Measurements from ENCODE around the gene CEACAM18.
A peak's percentile ranks its signal among the peaks of the same experiment; 100 is the strongest.
"Not testable (repeated sequence)": the region's sequence is repeated elsewhere in the genome, so short reads cannot be mapped to it uniquely, and the experiment has no call there.

CEACAM18 gene

DNA sequence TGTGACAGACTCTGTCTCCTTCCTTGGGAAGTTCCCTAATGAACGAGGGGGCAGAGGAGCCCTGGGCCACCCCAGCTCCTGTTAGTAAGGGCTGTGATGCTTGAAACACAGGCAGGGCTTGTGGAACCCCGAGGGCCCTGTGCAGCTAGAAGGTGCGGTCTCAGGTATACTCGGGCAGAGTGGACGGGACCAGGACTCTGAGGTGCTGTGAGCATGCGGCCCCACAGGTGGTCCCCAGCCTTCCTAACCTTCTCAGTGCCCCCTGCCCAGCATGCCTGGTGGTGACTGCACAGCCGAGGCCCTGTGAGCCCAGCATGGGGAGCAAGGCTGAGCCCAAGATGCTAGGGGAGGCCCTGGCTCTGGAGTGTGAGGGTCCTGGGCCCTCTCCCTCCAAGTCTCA, 16.1 kb upstream of the CEACAM18 start:
- no peak for DNase-seq

DNA sequence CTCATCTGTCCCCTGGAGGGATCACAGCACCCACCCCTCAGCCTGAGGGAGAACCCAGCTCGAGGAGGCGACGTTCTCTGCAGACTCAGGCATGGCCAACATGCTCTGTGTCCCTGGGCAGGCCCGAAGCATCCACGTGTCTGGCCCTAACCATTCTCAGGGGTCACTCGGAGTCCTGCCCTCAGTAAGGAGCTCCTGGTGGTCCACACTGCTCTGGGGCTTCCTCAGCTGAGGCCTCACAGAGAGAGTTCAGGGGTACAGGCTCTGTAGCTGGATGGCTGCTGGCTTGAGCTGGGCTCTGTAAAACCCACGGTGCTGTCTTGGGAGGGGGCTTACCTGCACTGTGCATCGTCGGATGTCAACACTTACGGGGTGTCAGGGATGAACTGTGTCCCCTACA, 15.7 kb upstream of the CEACAM18 start:
- no peak for DNase-seq

DNA sequence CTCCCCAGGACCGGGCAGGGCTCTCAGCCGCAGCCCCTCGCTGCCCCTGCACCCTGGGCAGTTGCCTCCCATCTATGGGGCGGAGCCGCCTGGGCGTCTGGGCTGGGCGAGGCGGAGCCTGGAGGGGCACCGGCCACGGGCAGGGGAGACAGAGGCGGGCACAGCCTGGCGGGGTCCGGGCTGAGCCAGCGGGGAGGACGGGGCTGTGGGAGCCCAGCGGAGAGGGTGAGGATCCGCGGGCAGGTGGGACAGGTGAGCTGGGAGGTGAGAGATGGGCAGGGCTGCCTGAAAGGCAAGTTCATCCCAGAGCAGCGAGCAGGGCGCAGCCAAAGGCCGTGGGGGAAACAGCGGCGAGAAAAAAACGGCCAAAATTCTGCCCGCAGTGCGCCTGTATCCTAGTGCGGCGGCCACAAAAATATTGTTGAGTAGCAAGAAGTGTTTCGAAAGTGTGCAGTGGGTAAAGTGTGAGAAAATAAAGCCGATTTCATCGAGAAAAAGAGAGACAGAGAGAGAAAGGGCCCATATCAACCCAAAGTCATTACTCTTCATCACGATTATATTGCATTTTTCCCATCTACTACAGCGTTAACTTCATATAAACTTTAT, 14.3 kb upstream of the CEACAM18 start:
- DNase-seq, result not testable (repeated sequence)

DNA sequence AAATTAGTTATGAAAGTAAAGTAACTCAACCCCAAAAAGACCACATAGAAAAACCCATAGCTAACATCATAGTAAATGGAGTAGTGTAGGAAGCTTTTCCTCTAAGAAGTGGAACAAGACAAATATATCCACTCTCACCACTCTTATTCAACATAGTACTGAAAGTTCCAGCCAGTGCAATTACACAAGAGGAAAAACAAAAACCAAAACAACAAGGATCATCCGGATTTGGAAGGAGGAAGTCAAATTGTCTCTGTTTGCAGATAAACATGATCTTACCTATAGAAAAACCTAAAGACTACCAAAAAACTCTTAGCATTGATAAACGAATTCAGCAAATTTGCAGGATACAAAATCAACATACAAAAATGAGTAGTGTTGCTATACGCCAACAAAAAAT, 11.6 kb upstream of the CEACAM18 start:
- DNase-seq, result no peak

DNA sequence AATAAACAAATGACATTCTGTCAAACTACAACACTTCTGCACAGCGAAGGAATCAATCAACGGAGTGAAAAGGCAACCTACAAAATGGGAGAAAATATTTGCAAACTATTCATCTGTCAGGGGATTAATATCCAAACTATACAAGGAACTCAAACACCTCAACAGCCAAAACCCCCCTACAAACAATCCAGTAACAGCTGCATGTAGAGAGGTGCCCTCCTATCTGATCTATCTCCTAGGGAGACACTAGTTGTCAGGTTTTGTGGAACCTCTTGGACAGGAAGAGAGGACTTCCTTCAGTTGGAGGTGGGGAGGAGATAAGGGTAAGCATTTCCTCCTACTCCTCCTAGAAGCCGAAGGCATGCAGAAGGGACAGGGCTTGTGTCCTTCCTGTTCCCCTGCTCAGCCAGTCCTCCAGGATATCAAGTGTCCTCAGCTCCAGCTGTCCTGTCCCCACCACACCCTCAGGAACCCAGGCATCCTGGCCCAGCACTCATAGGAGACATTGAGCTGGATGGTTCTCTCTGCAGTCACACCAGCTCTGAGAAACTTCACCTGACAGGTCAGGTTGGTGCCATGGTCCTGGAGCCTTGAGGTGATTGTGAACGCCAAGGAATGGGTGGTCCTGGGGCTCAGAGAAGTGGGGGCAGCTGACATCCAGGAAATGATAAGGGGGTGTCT, 10.3 kb upstream of the CEACAM18 start:
- DNase-seq, result no peak

DNA sequence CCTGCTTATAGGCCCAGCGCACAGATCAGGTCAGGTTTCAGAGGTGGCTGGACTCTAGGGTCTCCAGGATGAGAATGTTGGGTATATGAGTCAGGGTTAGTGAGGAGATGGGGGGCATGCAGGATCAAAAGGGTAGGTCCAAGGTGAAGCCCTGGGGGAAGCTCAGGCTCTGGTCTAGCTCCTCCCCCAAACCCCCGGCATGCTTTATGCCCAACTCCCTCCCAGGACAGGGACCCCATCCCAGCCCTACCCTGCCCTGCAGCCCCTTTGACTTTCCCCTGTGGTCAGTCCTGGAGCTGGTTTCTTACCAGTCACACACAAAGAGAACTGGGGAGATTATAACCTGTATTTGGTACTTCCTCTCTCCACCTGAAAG, 9.8 kb upstream of the CEACAM18 start:
- DNase-seq, result no peak

DNA sequence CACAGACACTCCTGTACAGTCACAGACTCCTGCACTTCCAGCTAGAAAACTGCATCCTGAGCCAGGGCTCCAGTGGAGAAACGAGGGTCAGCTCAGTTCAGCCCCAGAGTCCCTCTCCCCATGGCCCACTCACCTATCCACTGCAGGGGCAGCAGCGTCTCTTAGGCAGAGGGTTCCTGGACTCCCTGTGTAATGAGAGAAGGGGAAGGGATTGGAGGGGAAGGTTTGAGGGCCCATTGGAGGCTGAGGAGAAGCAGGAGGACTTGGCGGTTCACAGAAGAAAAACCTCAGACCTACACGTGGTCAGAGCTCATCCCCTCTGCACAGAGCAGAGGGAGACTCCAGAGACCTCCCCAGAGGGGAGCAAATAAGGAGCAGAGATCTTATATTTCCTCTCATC, 9.2 kb upstream of the CEACAM18 start:
- no peak for DNase-seq

DNA sequence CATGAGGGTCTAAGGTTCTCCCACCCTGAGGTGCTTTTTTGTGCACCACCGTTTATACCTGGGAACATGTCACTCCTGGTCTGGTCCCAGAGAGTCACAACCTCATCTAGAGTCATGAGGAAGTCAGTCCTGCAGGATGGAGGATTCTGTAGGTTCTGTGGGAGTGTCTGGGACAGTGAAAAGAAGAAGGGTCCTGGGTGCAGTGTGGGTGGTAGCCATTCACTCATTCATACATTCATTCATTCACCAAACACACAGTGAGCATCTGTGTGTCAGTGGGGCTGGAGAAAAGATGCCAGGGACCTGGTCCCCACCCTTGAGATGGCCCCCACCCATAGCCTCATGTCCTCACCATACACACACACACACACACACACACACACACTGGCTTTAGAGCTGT, 8.7 kb upstream of the CEACAM18 start:
- no peak for DNase-seq

DNA sequence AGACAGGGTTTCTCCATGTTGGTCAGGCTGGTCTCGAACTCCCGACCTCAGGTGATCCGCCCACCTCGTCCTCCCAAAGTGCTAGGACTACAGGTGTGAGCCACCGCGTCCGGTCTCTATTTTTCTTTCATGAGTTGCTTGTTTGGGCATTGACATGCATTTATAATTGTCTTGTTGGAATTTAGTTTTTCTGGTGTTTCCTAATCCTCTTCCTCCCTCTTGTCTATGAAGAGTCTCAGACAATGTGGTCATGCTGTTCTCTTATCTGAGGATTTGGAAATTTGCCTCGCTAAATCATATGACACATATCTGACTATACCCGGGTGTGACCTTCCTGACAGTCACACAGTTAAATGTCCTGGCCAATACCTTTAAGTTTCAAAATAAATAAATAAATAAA, 7.4 kb upstream of the CEACAM18 start:
- no peak for DNase-seq

DNA sequence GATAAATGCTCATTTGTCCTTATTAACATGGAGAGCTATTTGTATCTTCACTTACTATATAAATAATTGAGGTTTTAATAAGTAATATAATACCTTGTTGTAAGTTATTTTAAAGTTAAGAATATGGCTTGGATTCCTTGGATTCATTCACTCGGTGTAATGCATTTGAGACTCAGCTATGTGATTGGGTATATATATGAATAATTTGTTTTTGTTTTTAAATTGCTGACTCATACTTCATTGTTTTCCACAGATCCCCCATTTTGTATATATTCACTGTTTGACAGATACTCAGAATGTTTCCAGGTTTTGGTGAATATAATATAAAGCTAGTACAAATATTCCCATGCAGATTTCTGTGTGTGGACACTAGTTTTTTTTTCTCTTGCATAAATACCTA, 6.8 kb upstream of the CEACAM18 start:
- DNase-seq, result no peak

DNA sequence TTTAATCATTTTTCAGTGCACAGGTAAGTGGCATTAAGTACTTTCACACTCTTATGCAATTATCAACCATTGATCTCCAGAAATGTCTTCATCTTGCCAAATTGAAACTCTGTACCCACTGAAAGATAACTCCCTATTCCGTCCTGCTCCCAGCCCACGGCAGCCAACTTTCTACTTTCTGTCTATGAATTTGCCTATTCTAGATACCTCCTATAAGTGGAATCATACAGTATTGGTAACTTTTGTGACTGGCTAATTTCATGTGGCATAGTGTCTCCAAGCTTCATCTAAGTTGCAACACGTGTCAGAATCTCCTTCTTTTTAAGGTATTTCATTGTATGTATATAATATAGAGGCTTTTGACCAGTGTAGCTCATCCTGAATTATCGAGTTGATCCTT, 5.7 kb upstream of the CEACAM18 start:
- peak; percentile 36 for DNase-seq

DNA sequence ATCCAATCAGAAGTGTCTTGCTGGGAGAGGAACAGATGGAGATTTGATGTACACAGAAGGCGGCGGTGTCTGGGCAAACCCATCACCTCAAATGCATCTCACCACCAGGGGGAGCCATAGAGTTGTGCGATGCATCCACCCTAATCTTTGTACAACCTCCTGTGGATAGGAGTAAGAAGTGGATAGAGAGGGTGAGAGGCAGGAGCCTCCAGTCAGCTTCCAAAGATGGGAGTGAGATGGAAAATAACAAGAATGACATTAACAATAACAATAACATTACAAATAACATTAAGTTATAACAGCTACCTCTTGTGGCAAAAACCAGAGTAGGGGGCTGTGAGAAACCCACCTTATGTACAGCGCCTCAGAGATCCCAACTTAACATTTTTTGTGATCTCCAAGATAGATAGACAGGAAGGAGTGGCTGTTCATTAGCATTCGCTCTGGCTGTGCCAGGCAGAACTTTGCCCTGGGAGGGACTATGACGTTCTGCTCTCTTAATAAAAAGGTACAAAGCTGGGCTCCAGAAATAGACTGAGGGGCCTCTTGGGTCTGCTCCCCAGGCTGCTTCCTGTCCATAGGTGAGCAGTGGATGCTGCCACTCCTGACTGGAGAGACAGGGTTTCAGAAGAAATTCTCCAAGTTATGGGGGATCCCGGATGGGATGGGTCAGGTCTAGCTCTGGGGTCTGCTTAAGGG, 5.2 kb upstream of the CEACAM18 start:
- peak; percentile 92 for DNase-seq

DNA sequence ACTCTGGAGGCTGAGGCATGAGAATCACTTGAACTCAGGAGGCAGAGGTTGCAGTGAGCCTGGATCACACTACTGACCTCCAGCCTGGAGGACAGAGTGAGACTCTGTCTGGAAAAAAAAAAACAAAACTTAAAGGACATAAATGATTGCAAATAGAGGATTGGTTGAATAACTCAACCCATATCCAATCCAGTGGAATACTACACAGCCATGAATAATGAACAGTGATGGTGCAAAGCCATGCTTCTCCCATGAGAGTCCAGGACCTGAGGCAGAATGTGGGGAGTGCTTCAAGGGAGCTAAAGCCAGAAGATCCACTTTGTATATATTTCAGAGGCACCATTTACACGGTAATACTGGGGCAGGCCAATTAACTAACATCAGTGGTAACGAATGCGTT, 2.2 kb upstream of the CEACAM18 start:
- DNase-seq, result no peak

DNA sequence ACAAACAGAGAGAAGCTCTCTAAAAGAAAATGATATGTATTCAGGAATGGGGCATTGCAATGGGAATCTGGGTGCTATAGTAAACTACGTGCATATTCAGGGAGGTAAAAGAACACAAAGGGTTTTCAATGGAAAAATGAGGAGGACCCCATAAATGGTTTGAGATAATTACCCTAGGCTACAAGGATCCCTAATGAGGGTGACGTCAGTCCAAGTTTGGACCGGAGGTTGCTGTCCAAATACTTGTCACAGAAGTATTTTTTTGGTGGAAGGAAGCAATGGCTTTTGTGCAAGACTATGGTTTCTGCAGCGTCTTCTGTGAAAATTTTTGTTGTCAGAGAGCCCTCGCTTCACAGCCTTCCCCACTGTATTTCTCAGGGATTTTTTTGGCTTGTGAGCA, 995 bp upstream of the CEACAM18 start:
- DNase-seq, result no peak

DNA sequence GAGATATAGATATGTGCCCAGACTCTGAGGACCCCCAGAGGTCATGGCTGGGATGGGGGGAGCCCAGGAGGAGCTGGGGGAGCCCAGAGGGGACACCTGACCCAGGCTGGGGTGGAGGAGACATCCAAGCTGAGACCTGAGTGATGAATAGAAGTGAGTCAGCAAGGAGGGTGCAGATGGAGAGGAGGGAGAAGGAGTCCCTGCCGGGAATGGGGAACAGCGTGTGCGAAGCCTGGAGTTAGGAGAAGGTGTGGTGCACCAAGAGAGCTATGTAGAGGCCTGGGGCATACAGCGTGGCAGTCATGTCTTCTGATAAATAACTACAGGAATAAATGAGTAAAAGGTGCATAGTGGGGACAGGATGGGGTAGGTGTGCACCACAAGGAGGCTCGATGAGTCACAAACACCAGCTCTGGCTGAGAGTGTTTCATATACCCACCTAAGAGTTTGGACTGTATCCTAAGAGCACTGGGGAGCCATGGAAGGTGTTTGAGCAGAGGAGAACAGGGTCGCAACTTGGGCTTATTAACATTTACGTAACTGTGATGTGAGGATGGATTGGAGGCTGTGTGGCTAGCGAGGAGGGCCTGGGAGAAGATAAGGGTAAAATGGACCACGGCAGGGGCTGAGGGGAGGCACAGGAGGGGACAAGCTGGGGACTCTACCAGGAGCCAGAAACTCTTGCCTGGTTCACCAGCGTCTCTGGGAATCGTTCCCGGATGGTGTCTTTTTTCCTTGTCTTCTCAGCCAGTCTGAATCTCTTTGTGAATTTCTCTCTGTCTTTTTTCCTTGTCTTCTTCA, 1.4 kb downstream of the CEACAM18 start:
- DNase-seq, result no peak

DNA sequence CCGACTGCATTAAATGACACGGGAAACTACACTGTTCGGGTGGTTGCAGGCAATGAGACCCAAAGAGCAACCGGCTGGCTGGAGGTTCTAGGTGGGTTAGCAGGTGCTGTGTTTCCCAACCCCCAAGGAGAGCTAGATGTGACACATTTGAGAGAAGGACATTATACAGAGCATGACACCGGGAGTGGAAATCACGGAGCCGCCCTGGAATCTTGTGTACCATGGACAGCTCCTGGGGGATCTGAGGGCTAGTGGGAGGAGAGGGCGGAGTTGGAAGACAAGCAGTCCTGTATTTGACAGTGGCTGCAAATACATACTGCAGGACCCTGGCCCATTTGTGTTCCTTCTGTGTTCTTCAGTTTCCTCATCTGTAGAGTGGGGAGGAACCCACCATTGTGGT, 2.3 kb downstream of the CEACAM18 start:
- DNase-seq, result no peak

DNA sequence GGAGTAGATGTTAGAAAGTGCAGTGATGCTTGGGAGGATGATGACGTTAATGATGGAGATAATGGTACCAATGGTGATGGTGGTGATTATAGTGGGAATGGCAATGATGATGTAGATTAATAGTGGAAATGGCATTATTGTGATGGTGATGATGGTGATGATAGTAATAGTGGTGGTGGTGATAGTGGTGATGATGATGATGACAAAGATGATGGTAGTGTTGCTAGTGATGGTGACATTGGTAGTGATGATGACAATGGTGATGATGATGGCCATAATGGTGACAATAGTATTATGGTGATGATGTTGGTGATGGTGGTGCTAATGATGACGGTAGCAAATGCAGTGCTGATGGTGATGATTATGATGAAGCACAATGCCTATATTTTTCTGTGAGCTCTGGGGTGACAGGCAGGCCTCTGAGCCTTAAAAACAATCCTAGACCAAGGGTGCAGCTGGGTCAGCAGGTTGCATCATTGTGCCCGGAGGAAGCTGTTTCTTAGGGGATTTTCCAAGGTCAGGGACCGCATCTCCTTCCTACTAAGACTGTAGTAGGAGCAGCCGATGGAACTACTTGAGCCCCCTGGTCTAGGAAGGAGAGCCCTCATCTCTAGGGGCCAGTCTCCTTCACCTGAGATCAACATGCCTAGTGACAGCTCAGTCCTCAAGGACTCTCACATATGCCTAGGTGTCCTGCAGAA, 7.8 kb downstream of the CEACAM18 start:
- DNase-seq, result no peak

DNA sequence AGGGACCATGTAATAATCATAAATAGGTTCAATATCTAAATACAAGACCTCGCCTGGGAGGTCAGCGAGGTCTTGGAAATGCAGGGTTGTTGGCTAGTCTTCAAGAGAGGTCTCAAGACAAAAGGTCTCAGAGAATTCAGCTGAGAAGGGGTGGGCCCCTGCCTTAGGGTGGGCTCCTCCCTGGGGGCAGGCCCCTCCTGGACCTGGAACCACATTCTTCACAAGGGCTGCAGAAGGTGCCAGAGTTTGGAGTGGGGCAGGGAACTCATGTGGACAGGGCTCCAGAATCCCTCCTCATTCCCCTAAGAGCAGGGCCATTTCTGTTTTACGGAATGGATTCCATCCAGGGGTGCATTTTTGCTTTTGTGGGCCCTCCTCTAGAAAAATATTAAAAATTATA, 10.2 kb downstream of the CEACAM18 start:
- no peak for DNase-seq

DNA sequence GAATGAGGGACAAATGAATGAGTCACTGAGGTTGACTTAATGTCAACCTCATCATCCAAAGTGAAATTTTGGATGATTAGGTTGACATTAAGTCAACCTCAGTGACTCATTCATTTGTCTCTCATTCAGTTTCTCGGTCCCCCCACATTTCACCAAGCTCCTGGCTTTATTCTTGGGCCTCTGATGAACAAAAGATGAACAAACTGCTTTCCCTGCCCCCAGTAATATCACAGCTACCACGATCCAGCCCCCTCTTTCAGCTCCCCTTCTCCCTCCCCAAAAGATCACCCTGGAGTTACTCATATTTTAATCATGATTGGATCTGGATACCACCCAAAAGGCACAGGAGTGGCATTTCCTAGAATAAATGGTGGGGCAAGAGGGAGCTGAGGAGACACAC, 10.8 kb downstream of the CEACAM18 start:
- no peak for DNase-seq

DNA sequence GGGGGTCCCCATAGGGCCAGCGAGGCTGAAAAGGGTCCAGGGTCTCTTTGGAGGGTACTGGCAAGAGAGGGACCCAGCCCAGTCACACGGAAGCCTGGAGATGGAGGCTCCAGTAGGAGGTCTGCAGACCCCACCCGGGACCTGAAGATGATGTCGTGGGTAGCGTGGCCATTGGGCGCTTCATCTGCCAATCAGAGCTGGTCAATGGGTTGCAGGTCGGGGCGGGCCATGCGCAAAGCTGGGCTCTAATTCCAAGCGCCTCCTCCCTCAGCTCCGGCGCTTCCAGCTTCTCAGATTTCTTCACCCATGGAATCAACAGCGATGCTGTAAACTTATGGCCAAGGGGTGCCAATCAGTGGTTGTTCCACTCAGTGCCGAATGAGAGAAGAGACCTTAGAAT, 12.3 kb downstream of the CEACAM18 start:
- no peak for DNase-seq

DNA sequence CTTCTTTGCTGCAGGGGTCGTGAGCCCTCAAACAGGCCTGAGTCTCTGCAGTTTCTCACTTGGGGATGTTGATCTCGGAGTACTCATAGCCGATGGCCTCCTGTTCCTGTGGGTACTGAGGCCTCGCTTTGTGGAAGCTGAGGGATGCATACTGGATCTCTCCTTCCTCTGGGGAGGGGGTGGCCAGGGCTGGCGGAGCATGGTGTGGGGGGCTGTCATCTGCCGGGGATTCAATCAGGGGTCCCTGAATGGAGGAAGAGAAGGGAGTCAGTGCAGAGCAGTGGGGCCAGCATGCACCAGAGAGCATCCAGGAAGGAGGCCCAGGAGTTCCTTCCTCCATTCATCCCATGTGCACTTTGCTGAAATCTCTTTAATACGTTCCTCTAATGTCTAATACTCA, 13.2 kb downstream of the CEACAM18 start:
- DNase-seq, result no peak

DNA sequence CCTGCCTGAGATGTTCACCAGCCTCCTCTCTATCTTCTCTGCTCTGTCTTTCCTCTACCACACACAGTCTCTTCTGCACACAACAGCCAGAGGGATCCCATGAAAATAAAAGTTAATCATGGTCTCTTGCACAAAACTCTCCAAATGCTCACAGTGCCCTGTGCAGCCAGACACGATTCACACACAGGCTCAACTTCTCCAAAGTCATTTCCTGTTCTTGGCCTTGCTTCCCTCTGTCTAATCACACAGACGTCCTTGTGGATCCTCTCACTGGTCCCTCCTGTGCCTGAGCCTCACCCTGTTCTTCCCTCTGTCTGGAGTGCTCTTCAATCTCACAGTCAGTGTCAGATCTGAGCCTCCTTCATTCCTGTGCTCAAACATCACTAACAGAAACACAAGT, 15.4 kb downstream of the CEACAM18 start:
- no peak for DNase-seq

DNA sequence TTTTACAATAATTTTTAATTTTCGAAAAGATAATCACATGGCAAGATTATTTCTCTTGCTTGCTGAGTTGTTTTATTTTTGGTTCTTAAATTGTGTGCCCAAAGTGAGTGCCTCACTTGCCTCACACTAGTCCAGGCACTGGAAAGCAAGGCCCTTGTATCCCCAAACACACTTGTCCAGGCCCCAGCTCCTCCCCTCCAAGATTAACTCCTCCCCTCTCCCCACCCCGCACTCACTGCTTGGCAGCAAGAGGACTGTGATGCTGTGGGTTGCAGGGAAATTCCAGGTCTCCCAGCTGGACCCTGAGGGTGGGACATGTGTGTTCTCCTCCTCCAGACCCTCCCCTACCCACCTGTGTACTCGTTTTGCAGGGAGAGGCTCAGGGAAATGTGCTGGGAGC, 19.3 kb downstream of the CEACAM18 start:
- no peak for DNase-seq

Data from activated effector memory CD4-positive, alpha-beta T cell treated with anti-CD3 and anti-CD28 coated beads, Interleukin-2, amount 50 U/mL, for 16 hours (primary cell).